ENCODE data around the gene CEBPZOS.

Gene CEBPZOS

DNA sequence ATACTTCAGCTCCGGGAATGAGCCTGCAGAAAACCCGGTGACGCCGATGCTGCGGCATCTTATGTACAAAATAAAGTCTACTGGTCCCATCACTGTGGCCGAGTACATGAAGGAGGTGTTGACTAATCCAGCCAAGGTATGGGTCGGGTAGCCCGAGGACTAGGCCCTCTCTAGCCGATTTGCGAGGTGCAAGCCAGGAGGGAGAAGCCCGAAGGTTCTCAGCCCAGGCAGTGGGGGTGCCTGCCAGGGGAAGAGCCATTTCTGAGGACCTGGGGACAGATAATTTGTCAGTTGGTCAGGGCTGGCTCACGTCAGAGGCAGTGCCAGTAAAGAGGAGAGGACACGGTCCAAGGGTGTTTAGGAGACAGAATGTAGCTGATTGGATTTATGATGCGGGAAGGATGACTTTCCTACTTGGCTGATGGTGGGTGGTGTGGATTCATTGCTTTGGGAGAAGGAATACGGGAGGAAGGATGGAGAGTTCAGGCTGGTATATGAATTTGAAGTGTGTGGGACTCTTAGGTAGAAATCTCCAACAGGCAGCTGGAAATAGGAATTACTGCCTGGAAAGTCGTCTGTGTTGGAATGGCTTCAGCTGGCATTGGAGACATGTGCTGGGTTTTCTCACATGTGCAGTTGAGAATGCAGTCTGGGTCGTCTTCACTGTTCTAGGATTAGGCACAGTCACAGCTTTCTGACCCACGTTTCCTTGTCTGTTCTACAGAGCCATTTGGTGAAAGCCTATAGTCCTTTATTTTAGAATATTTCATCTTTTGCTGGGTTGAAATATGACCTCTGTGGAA is 36.0 kb downstream of the CEBPZOS start:
- DNase-seq (ENCODE audit: low read depth) = no peak
- peak overlapping the region; percentile 92 for H3K4me3 ChIP-seq (ENCODE audit: control insufficient read depth, low read depth, low read length)
- no peak for TF ChIP-seq CTCF (IDR thresholded peaks at IDR 0.05; ENCODE audit: control insufficient read depth, insufficient read depth, low read depth, low read length, missing control alignments)

DNA sequence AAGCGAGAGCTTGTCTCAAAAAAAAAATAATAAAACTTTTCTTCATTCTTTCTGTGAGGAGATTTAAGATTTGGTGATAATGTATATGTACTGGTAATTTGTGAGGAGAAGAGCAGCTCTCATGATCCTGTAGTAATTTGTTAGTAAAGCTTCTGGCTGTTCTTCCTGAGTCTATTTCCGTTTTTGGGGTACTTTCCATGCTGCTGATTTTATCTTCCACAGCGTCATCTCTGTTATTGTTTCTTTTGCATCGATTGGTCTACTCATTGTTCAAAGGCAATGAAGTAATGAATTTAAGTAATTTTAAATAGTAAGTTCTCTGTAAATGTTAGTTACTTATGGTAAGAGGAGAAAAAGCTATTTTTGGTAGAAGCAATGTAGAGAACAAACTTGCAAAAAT is 47.1 kb downstream of the CEBPZOS start:
- H3K4me3 ChIP-seq (ENCODE audit: control insufficient read depth, low read depth, low read length) = no peak overlapping the region
- TF ChIP-seq CTCF (IDR thresholded peaks at IDR 0.05; ENCODE audit: control insufficient read depth, insufficient read depth, low read depth, low read length, missing control alignments) = no peak
- DNase-seq (ENCODE audit: low read depth) = no peak

GRCh38 chr2:37244017-37244416 is 47.7 kb downstream of the CEBPZOS start:
- DNase-seq (ENCODE audit: low read depth) = no peak

GRCh38 chr2:37244755-37245154 is 48.5 kb downstream of the CEBPZOS start:
- no peak for DNase-seq (ENCODE audit: low read depth)
- TF ChIP-seq CTCF (IDR thresholded peaks at IDR 0.05; ENCODE audit: control insufficient read depth, insufficient read depth, low read depth, low read length, missing control alignments) = no peak

More at GRCh38 chr2:37244017-37244416, 47.7 kb downstream of the CEBPZOS start:
- TF ChIP-seq CTCF (IDR thresholded peaks at IDR 0.05; ENCODE audit: control insufficient read depth, insufficient read depth, low read depth, low read length, missing control alignments) = no peak
- H3K4me3 ChIP-seq (ENCODE audit: control insufficient read depth, low read depth, low read length) = no peak overlapping the region

GRCh38 chr2:37246205-37246604 is 49.9 kb downstream of the CEBPZOS start:
- TF ChIP-seq CTCF (IDR thresholded peaks at IDR 0.05; ENCODE audit: control insufficient read depth, insufficient read depth, low read depth, low read length, missing control alignments) = no peak
- no peak for DNase-seq (ENCODE audit: low read depth)
- no peak overlapping the region for H3K4me3 ChIP-seq (ENCODE audit: control insufficient read depth, low read depth, low read length)

More at GRCh38 chr2:37244755-37245154, 48.5 kb downstream of the CEBPZOS start:
- no peak overlapping the region for H3K4me3 ChIP-seq (ENCODE audit: control insufficient read depth, low read depth, low read length)

DNA sequence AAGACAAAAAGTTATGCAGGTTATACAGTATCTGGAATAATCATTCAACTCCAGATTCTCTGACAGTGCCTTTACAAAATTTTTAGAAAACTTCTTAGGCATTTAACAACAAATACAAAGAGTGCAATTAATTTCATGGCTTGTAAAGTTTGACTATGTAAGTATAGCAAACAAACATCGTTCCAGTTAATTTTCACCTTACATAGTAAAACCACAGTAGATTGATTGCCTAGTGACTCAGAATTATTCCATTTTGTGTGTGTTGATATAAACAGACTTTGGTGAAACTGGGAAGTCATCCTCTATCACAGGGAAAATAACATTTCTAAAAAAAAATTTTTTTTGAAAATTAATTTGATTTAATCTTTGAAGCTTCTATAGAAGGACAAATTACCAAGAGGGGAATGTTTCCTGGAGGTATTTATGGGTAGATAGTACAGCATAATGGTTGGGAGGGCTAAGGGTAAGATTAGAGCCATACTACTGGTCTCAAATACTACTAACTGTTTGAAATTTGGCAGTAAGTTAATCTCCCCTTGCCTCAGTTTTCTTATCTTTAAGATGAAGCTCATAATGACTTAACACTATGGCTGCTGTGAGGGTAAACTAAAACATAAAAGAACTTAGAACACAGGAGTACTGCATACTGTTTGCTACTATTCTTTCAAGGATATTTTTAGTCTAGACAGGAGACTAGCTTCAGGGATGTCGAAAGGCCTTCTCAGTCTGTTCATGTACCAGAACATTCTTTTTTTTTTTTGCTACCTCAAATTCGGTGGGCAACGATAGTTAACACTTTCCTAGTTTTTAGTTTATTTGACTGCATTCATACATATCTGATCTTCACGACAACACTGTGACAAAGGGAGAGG is 54.8 kb downstream of the CEBPZOS start:
- DNase-seq (ENCODE audit: low read depth) = no peak
- no peak overlapping the region for H3K4me3 ChIP-seq (ENCODE audit: control insufficient read depth, low read depth, low read length)
- no peak for TF ChIP-seq CTCF (IDR thresholded peaks at IDR 0.05; ENCODE audit: control insufficient read depth, insufficient read depth, low read depth, low read length, missing control alignments)
